GM12873 (cell line): Measurements from ENCODE around the gene PROS1.
A peak's percentile ranks its signal among the peaks of the same experiment; 100 is the strongest.

ENCODE experiments used
- CTCF ChIP-seq: IDR thresholded peaks from 2 replicates; pipeline ENCODE4 v1.5.1; 2012; ENCODE audit warnings: low read depth, mild to moderate bottlenecking, moderate library complexity, low read length, control low read depth; ENCODE audit not compliant: insufficient read depth; ENCODE audit errors: missing control alignments

The PROS1 gene

GRCh38 chr3:94008253-94008652 is 34.6 kb upstream of the PROS1 start:
- no peak for TF ChIP-seq CTCF

GRCh38 chr3:94004301-94004910 is 30.7 kb upstream of the PROS1 start:
- peak; percentile 78 for TF ChIP-seq CTCF

GRCh38 chr3:94001827-94002495 is 28.3 kb upstream of the PROS1 start:
- TF ChIP-seq CTCF = no peak

GRCh38 chr3:94001191-94001590 is 27.5 kb upstream of the PROS1 start:
- TF ChIP-seq CTCF = no peak

GRCh38 chr3:93994056-93994455 is 20.4 kb upstream of the PROS1 start:
- TF ChIP-seq CTCF = no peak

- no peak for TF ChIP-seq CTCF
Observed at GRCh38 chr3:93992207-93992606, 18.5 kb upstream of the PROS1 start.

GRCh38 chr3:93991631-93992030 is 17.9 kb upstream of the PROS1 start:
- no peak for TF ChIP-seq CTCF
